IPS DF 6.9 (cell line): ENCODE results near the gene AP1S2.
A peak's percentile ranks its signal among the peaks of the same experiment; 100 is the strongest.

Experiments used
- DNase-seq: peaks from one replicate; pipeline ENCODE4 v3.0.0-alpha.2; 2013; ENCODE audit warnings: low read depth, low spot score
- H3K27ac ChIP-seq: one replicate; pipeline ENCODE4 v1.5.1; 2013; ENCODE audit warnings: low read length, control low read depth
- H3K27me3 ChIP-seq: 2 replicates; pipeline ENCODE4 v1.6.1; 2013; ENCODE audit warnings: mild to moderate bottlenecking, low read length; ENCODE audit not compliant: control insufficient read depth, insufficient read depth
- H3K36me3 ChIP-seq: 2 replicates; pipeline ENCODE4 v1.6.1; 2013; ENCODE audit warnings: low read length; ENCODE audit not compliant: control insufficient read depth, insufficient read depth
- H3K4me1 ChIP-seq: 2 replicates; pipeline ENCODE4 v1.6.1; 2013; ENCODE audit warnings: low read length; ENCODE audit not compliant: control insufficient read depth, insufficient read depth
- H3K4me3 ChIP-seq: 2 replicates; pipeline ENCODE4 v1.5.1; 2013; ENCODE audit warnings: mild to moderate bottlenecking, low read length
- H3K9me3 ChIP-seq: 2 replicates; pipeline ENCODE4 v1.6.1; 2013; ENCODE audit warnings: low read length, inconsistent platforms; ENCODE audit not compliant: control insufficient read depth, insufficient read depth
- WGBS: extraction: QIAGEN DNeasy Blood & Tissue Kit; methylation state at CpG from one replicate; pipeline ENCODE4 v1.1.7; 2013; ENCODE audit warnings: mixed read lengths, missing lambda C conversion rate; ENCODE audit not compliant: insufficient read length, insufficient coverage; 5-methylcytosine and 5-hydroxymethylcytosine counted together

Gene AP1S2

DNA sequence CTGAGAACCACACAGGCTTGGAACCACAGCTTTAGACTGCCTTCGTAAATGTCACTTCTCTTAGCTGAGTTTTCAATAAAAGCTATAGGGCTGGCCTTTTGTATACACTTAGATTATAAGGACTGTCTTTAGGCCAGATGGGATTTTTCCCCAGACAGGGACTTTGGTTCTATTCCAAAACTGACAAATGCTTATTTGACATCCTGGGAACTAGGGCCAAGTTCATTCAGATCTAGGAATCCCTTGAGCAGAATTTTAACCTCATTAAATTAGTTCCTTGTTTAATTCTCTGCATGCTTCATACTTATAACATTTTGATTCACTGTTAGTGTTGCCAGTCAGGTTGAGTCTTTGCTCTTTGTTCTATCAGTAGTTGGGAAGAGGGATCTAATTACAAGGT is 41.2 kb downstream of the AP1S2 start:
- no CpG with 5 or more reads among the region's 1 CpG for WGBS
- Histone ChIP-seq H3K27ac (no peak overlapping the region), H3K36me3 (no peaks in the 10 kb centered on the region), H3K9me3 (no peaks in the 10 kb centered on the region), H3K4me3 (no peak overlapping the region), H3K4me1 (no peaks in the 10 kb centered on the region), H3K27me3 (no peaks in the 10 kb centered on the region)
- DNase-seq = no peak

DNA sequence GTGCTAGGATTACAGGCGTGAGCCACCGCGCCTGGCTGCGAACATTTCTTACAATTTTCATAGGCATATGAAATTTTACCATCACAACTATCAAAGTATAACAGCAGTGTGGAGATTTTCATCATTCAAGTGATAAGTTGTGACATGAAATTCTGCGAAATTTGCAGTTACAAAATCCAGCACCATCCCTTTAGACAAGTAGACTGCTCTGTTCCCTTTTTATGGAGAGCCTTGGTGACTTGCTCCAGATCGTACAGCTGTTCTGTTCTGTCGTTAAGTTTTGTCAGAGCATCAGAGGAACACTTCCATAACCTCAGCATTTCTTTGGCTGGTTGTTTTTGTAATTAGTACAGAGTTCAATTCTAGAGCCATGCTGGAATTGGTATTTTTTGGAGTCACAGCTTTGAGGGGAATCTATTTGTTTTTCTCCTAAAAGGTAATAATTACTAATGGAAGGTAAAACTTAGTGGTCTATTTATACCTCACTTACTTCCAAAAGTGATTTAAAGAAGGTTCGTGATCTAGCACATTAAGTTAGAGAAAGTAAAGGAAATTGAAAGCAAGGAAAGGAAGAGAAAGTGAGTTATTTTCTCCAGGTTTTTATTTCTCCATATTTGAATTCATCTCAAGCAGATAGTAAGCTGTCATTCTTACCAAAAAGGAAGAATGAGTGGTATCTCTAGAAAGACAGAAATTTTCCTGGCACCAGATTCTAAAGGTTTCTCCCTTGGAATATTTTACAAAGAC is 42.2 kb downstream of the AP1S2 start:
- H3K36me3 ChIP-seq = no peaks in the 10 kb centered on the region
- DNase-seq = no peak

DNA sequence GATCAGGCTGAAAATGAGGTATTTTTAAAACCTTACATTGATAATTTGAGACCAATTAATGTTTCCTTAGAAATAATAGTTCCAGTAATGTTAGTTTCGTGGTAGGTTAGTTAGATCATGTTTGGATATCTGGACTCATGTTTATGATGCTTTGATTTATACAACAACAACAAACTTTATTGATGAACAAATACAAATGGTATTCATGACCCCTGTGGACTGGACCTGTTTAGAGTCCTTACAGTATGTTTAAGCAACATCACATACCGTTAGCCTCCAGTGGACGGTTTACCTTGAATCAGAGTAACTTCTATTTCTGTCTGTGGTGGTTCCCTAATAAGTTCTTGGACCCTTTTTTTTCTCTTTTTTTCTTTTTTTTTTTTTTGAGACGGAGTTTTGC is 46.4 kb downstream of the AP1S2 start:
- Histone ChIP-seq H3K27ac (no peak overlapping the region), H3K4me1 (no peaks in the 10 kb centered on the region), H3K27me3 (no peaks in the 10 kb centered on the region), H3K4me3 (no peak overlapping the region), H3K36me3 (no peaks in the 10 kb centered on the region), H3K9me3 (no peaks in the 10 kb centered on the region)
- no peak for DNase-seq
- no CpG with 5 or more reads among the region's 4 CpGs for WGBS

More for the DNA sequence above, 42.2 kb downstream of the AP1S2 start:
- Histone ChIP-seq H3K9me3 (no peaks in the 10 kb centered on the region), H3K4me1 (no peaks in the 10 kb centered on the region), H3K27me3 (no peaks in the 10 kb centered on the region), H3K4me3 (no peak overlapping the region), H3K27ac (no peak overlapping the region)
- WGBS = no CpG with 5 or more reads among the region's 8 CpGs

DNA sequence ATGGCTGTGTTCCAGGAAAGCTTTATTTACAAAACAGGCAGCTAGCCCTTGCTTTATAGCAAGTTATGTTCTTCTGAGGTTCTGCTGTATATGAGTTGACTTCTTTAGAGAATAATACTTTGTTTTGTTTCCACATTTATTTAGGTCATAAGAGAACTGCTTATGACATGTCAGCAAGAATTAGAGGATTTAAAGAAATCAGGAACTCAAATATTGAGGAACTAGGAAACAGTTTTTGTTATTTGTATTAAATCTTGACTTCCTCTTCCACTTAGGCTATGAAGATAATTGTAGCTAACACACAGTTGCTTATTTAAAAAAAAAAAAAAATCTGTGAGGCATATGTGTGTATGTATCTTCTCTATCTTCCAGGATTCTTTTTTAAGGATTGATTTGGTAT is 50.0 kb downstream of the AP1S2 start:
- Histone ChIP-seq H3K27ac (no peak overlapping the region), H3K9me3 (no peaks in the 10 kb centered on the region), H3K4me1 (no peaks in the 10 kb centered on the region), H3K36me3 (no peaks in the 10 kb centered on the region), H3K4me3 (no peak overlapping the region), H3K27me3 (no peaks in the 10 kb centered on the region)
- DNase-seq = no peak

DNA sequence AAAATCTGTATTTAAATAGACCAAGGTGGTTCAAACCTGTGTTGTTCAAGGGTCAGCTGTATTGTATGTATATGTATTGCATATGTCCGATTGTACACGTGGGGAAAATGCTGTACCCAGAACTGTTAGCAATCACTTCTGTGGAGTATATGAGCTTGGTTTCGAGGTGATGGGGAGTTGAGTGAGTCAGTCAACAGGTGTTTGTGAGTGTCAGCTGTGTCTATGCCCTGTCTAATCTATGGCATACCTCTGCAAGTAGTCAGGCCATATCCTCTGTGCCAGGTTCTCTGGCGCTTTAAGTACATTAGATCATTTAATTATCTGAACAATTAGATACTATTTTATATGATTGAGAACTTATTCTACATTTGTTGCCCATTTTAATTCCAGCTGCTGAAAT is 56.9 kb downstream of the AP1S2 start:
- Histone ChIP-seq H3K9me3 (no peaks in the 10 kb centered on the region), H3K27me3 (no peaks in the 10 kb centered on the region), H3K4me3 (no peak overlapping the region), H3K4me1 (no peaks in the 10 kb centered on the region), H3K36me3 (no peaks in the 10 kb centered on the region), H3K27ac (no peak overlapping the region)
- DNase-seq = no peak
- no CpG with 5 or more reads among the region's 4 CpGs for WGBS

DNA sequence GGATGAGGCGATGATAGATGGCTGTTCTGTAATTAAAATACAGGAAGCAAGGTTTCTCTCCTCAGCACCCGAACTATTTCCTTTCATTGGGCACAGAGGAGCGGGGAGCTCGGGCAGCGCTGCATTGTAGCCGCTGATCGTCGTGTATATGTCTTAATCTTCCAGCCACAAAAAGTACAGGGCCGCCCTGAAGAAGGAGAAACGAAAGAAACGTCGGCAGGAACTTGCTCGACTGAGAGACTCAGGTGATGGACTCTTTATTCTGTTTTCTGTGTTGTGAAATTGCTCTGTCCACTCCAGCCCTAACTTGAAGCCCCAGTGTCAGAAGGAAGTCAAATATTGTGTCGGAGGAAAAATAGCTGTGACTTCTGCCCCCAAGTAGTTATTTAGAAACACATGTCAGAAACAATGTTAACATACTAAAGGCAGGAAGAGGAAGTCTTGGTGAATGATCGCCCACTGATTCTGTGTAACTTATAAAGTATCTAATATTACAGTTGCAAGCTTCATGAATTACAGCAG is 63.8 kb downstream of the AP1S2 start:
- Histone ChIP-seq H3K27me3 (no peaks in the 10 kb centered on the region), H3K36me3 (no peaks in the 10 kb centered on the region), H3K27ac (no peak overlapping the region), H3K9me3 (no peaks in the 10 kb centered on the region), H3K4me1 (no peaks in the 10 kb centered on the region), H3K4me3 (peak overlapping the region; percentile 96; the same call in 1 of the 2 replicates)
- no peak for DNase-seq
- WGBS = no CpG with 5 or more reads among the region's 15 CpGs

DNA sequence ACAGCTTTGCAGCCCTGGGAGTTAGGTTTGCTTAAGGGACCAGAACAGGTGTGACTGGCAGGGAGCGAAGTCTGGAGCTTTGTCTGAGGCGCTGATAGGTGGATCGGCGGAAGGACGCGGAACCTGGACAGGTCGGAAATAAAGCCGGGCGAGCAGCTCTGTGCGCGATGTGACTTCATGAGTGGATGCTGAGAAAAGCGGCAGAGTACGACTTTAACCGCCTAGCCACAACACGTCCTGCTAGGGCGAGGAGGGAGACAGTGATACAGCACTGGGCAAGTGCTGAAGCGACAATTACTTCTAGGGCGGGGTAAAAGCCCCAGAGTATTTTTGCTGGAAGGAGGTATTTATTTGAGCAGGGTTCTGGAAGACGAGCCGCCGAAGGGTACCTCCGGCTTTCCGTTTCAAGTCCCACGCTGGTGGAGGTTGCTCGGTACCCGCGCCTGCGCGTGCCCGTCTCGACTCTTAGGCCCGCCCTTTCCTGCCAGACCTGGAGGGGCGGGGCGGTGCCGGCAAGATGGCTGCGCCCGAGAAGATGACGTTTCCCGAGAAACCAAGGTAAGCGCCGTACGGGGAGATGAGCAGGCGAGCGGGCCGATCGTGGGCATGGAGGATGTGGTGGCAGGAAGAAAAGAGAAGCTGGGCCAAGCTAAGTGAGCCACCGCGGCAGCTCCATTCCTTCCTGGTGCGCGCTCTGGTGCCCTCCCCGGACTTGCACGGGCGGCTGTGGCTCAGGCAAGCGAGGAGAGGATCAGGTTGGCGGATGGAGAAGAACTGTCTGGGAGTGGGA is 64.4 kb downstream of the AP1S2 start, which contains the start of gene ZRSR2:
Gene ZRSR2 (plus strand): TSS at position 506 of the 790 bp plus-strand sequence. CDS start 12 bp downstream, at position 518.
- DNase-seq = no peak
- Histone ChIP-seq H3K36me3 (no peaks in the 10 kb centered on the region), H3K9me3 (no peaks in the 10 kb centered on the region), H3K4me3 (peak within 1 kb of the TSS; percentile 96; the same call in 1 of the 2 replicates), H3K4me1 (no peaks in the 10 kb centered on the region), H3K27me3 (no peaks in the 10 kb centered on the region), H3K27ac (no peak within 1 kb of the TSS)
- no CpG with 5 or more reads among the region's 55 CpGs for WGBS

DNA sequence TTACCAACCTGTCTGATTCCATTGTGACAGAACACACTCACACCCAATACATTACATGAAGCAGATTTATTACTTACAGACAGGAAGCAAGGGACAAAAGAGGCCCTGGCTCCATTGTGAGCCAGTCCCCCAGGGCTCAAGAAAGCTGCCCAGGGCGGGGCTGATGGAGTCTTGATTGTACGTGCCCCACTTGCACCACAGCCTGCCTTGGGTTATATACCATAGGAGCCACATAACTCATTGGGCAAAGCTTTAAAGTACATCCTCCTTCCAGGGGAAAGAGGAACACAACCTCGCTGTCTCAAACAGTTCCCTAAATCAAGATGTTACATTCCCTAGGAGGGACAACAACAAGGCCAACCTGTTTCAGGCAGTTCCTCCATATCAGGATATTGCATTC is 67.7 kb downstream of the AP1S2 start:
- WGBS = no CpG with 5 or more reads among the region's 3 CpGs
- Histone ChIP-seq H3K36me3 (no peaks in the 10 kb centered on the region), H3K27me3 (no peaks in the 10 kb centered on the region), H3K9me3 (no peaks in the 10 kb centered on the region), H3K4me3 (no peak overlapping the region), H3K27ac (no peak overlapping the region), H3K4me1 (no peaks in the 10 kb centered on the region)
- DNase-seq = no peak

DNA sequence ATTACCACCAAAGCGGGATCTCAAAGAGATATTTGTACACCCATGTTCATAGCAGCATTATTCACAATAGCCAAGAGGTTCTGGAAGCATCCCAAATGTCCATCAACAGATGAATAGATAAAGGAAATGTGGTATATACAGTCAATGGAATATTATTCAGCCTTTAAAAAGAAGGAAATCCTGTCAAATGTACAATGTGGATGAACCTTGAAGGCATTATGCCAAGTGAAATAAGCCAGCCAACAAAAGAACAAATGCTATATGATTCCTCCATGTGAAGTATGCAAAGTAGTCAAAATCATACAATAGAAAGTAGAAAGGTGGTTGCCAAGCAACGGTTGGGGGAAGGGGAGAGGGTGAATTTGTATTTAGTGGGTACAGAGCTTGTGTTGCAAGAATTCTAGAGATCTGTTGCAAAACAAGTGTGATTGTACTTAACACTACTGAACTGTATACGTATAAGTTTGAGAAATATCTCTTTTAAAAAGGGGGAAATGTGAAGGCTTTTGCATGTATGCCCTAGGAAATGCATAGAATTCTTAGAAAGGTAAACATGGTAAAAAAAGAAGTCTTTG is 69.3 kb downstream of the AP1S2 start:
- Histone ChIP-seq H3K36me3 (no peaks in the 10 kb centered on the region), H3K4me3 (no peak overlapping the region), H3K9me3 (no peaks in the 10 kb centered on the region), H3K4me1 (no peaks in the 10 kb centered on the region), H3K27me3 (no peaks in the 10 kb centered on the region), H3K27ac (no peak overlapping the region)
- DNase-seq = no peak
- no CpG with 5 or more reads among the region's 3 CpGs for WGBS

DNA sequence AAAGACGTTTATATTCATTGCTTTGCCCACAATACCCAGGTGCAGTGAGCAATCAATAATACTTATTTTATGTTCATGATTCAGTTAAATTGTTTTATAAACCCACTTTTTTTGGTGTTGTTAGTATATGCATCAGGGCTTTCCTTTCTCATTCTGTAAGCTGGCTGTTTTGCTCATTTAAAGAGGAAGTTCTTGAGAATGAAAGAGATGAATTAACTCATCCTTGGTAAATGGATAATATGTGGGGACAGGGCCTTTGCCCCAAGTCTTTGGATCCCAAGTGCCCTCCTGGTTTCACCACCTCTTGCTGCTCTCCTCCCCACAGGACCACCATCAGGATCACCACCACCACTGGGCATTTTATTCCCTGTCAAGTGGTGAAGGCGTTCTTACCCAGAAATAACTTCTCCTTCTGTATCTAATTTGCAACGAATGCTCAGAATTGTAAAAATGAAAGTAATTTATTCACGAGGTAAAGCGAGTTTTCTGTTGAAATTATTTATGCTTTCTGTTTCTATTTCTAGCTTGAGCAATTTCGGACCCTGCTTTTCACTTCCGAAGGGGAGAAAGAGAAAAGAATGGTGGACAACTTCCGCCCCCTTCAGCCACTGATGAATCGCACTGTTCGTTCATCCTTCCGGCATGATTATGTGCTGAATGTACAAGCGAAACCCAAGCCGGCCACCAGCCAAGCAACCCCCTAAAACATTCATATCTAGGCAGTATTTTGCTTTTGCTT is 72.5 kb downstream of the AP1S2 start:
- Histone ChIP-seq H3K27me3 (no peaks in the 10 kb centered on the region), H3K9me3 (no peaks in the 10 kb centered on the region), H3K27ac (no peak overlapping the region), H3K4me1 (no peaks in the 10 kb centered on the region), H3K4me3 (no peak overlapping the region), H3K36me3 (no peaks in the 10 kb centered on the region)
- no CpG with 5 or more reads among the region's 13 CpGs for whole genome bisulfite sequencing
- DNase-seq = no peak
